Activated CD4-positive, alpha-beta memory T cell treated with anti-CD3 and anti-CD28 coated beads, Interleukin-2, amount 10 ng/mL, durations not matched to agents 7 days and 5 days (primary cell): ENCODE data around the gene APAF1. TPM values are rescaled to one million over a fixed set of nuclear protein-coding genes. Genes with fewer than 3 reads are reported as not detected.

Source experiments
- CTCF ChIA-PET: fragments of 350-600 bp; sonication (Branson Sonifier 250); formaldehyde crosslinking; loops from one replicate; lab custom pipeline; 2021; ENCODE audit warnings: antibody characterized with exemption, inconsistent platforms; lab: Charles Lee
- POLR2A ChIA-PET: fragments of 350-600 bp; sonication (Branson Sonifier 250); formaldehyde crosslinking; loops from one replicate; lab custom pipeline; 2021; ENCODE audit warnings: antibody characterized with exemption; lab: Charles Lee
- DNase-seq: peaks from one replicate; pipeline ENCODE4 v3.0.0-alpha.2; 2020
- H3K27ac Mint-ChIP-seq: one replicate; pipeline ENCODE4 v1.8.0; 2021; ENCODE audit warnings: mild to moderate bottlenecking, mixed read lengths
- H3K27me3 Mint-ChIP-seq: one replicate; pipeline ENCODE4 v1.8.0; 2021; ENCODE audit warnings: mixed read lengths
- H3K36me3 Mint-ChIP-seq: one replicate; pipeline ENCODE4 v1.8.0; 2021; ENCODE audit warnings: low read depth, mixed read lengths
- H3K4me1 Mint-ChIP-seq: one replicate; pipeline ENCODE4 v1.8.0; 2021; ENCODE audit warnings: mixed read lengths
- H3K4me3 Mint-ChIP-seq: one replicate; pipeline ENCODE4 v1.8.0; 2021; ENCODE audit warnings: mild to moderate bottlenecking, mixed read lengths
- H3K9me3 Mint-ChIP-seq: one replicate; pipeline ENCODE4 v1.8.0; 2021; ENCODE audit warnings: mixed read lengths
- total RNA-seq, 2 experiments: library from RNA; stranded (reverse); gene quantifications; one replicate each; pipeline ENCODE4 v1.2.3, GENCODE V29; 2021

APAF1 gene
- total RNA-seq, 2 experiments from 2014 or later = 37.4 to 37.8 TPM

DNA sequence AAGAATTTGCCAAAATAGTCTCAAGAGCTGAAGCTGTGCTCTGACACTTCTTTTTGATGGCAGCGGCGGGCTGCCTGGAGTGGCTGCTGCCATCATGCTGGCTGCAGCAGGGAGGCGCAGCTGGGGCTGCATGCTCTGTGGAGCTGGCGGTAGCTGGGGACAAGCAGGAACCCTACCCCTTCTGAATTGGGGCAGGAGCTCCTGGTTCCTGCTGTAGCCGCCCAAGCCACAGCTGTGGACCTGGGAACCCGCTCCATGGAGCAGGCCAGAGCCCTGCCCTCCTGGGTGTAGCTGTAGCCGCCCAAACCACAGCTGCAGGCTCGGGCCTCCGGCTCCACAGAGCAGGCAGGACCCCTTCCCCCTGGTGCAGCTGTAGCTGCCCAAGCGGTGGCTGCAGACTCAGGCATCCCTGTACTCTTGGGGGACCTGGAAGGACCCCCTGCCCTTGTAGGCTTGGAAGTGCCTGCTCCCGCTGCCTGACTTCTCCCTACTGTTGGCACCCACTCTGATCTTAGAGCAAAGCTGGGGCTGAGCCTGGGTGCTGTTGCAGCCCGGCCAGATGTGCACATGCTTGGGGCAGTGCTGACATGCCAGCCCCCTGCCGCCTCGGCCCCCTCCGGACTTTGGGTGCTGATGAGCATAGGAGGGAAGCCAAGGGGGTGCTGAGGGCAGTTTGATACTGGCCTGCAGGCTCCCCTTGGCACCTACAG lies 33.3 kb downstream of the APAF1 start:
- Mint-ChIP-seq H3K4me3 (no peak overlapping the region), H3K27ac (no peak overlapping the region), H3K9me3 (no peaks in the 10 kb centered on the region), H3K36me3 (peaks cover 52% of the 10 kb centered on the region), H3K27me3 (no peaks in the 10 kb centered on the region), H3K4me1 (peaks cover 1% of the 10 kb centered on the region)
- CTCF ChIA-PET = interaction anchor here (1.1 kb wide), 1 partner anchor 320 kb away, joined by 4 read pairs; no protein-coding TSS in a partner anchor
- POLR2A ChIA-PET = no interaction called here
- DNase-seq = no peak

- H3K27me3 Mint-ChIP-seq = no peaks in the 10 kb centered on the region
- H3K27ac Mint-ChIP-seq = no peak overlapping the region
- H3K4me1 Mint-ChIP-seq = peaks cover under 1% of the 10 kb centered on the region
- CTCF ChIA-PET = no interaction called here
- H3K9me3 Mint-ChIP-seq = no peaks in the 10 kb centered on the region
- H3K4me3 Mint-ChIP-seq = no peak overlapping the region
- peaks cover 52% of the 10 kb centered on the region for H3K36me3 Mint-ChIP-seq
- DNase-seq = no peak
- POLR2A ChIA-PET = interaction anchor here (1.0 kb wide), 1 partner anchor 9 kb away, joined by 3 read pairs; no protein-coding TSS in a partner anchor
These were observed 34.0 kb downstream of the APAF1 start for GRCh38 chr12:98678946-98679610.

GRCh38 chr12:98679611-98680005 lies 34.5 kb downstream of the APAF1 start:
- CTCF ChIA-PET = no interaction called here

GRCh38 chr12:98684199-98684598 lies 39.1 kb downstream of the APAF1 start:
- DNase-seq = no peak
- H3K9me3 Mint-ChIP-seq = no peaks in the 10 kb centered on the region
- no peaks in the 10 kb centered on the region for H3K27me3 Mint-ChIP-seq
- CTCF ChIA-PET = interaction anchor here (0.9 kb wide), 1 partner anchor 41 kb away, joined by 4 read pairs; no protein-coding TSS in a partner anchor
- peaks cover 69% of the 10 kb centered on the region for H3K36me3 Mint-ChIP-seq
- H3K4me3 Mint-ChIP-seq = no peak overlapping the region
- H3K4me1 Mint-ChIP-seq = no peaks in the 10 kb centered on the region
- no peak overlapping the region for H3K27ac Mint-ChIP-seq
- POLR2A ChIA-PET = no interaction called here

More at GRCh38 chr12:98679611-98680005, 34.5 kb downstream of the APAF1 start:
- H3K27ac Mint-ChIP-seq = no peak overlapping the region
- POLR2A ChIA-PET = interaction anchor here (1.0 kb wide), 1 partner anchor 10 kb away, joined by 3 read pairs; no protein-coding TSS in a partner anchor
- H3K9me3 Mint-ChIP-seq = no peaks in the 10 kb centered on the region
- no peak overlapping the region for H3K4me3 Mint-ChIP-seq
- H3K36me3 Mint-ChIP-seq = peaks cover 52% of the 10 kb centered on the region
- H3K4me1 Mint-ChIP-seq = no peaks in the 10 kb centered on the region
- H3K27me3 Mint-ChIP-seq = no peaks in the 10 kb centered on the region
- DNase-seq = no peak

DNA sequence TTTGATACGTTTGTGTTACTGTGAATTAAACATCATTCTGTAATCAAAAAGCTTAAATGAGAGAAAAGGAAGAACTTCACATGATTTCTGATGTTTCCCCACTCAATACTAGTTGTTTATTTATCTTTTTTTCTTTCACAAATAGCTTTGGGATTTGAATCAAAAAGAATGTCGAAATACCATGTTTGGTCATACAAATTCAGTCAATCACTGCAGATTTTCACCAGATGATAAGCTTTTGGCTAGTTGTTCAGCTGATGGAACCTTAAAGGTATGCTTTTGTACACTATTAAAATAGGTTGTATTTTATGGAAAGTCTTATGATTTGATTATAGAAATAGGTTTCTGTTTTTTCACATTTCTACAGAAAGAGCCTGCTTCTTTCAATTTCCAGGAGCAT lies 41.5 kb downstream of the APAF1 start:
- ChIA-PET POLR2A (no interaction called here), CTCF (no interaction called here)
- Mint-ChIP-seq H3K9me3 (no peaks in the 10 kb centered on the region), H3K4me3 (no peak overlapping the region), H3K36me3 (peaks cover 72% of the 10 kb centered on the region), H3K27me3 (no peaks in the 10 kb centered on the region), H3K27ac (no peak overlapping the region), H3K4me1 (peaks cover 3% of the 10 kb centered on the region)
- no peak for DNase-seq

GRCh38 chr12:98691351-98691750 lies 46.3 kb downstream of the APAF1 start:
- no peak overlapping the region for H3K27ac Mint-ChIP-seq
- POLR2A ChIA-PET = no interaction called here
- peaks cover 9% of the 10 kb centered on the region for H3K4me1 Mint-ChIP-seq
- DNase-seq = no peak
- no peak overlapping the region for H3K4me3 Mint-ChIP-seq
- H3K27me3 Mint-ChIP-seq = no peaks in the 10 kb centered on the region
- CTCF ChIA-PET = no interaction called here
- peaks cover 79% of the 10 kb centered on the region for H3K36me3 Mint-ChIP-seq
- H3K9me3 Mint-ChIP-seq = no peaks in the 10 kb centered on the region

DNA sequence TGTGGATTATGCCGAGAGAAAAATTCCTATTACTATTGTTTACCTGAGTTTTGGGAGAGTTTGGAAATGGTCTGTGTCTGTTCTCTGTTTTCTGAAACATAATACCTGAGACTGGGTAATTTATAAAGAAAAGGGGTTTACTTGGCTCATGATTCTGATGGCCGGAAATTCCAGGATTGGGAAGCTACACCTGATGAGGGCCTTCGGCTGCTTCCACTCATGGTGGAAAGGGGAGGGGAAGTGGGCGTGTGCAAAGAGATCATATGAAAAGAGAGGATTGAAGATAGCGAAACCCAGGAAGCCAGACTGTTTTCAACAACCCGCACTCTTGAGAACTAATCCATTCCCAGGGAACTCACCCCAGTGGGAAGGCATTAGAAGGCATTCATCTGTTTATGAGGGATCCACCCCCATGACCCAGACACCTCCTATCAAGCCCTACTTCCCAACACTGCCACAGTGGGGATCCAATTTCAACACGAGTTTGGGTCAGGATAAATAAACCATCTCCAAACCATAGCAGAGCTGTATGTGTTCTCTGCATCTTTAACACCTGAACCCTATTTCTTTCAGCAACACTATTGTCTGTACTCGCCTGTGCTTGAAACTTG lies 51.1 kb downstream of the APAF1 start:
- Mint-ChIP-seq H3K4me3 (no peak overlapping the region), H3K27ac (no peak overlapping the region), H3K9me3 (no peaks in the 10 kb centered on the region), H3K36me3 (peaks cover 67% of the 10 kb centered on the region), H3K4me1 (peaks cover 14% of the 10 kb centered on the region), H3K27me3 (no peaks in the 10 kb centered on the region)
- no peak for DNase-seq
- POLR2A ChIA-PET = interaction anchor here (1.5 kb wide), 1 partner anchor 103 kb away, joined by 3 read pairs; the partner anchor contains the start of gene SLC25A3
- CTCF ChIA-PET = interaction anchor here (0.6 kb wide), 1 partner anchor 46 kb away, joined by 3 read pairs; no protein-coding TSS in a partner anchor

- peaks cover 9% of the 10 kb centered on the region for H3K4me1 Mint-ChIP-seq
- no peak overlapping the region for H3K4me3 Mint-ChIP-seq
- CTCF ChIA-PET = no interaction called here
- H3K27me3 Mint-ChIP-seq = no peaks in the 10 kb centered on the region
- no peak overlapping the region for H3K27ac Mint-ChIP-seq
- peaks cover 66% of the 10 kb centered on the region for H3K36me3 Mint-ChIP-seq
- POLR2A ChIA-PET = interaction anchor here (1.5 kb wide), 1 partner anchor 104 kb away, joined by 3 read pairs; the partner anchor contains the start of gene SLC25A3
- no peaks in the 10 kb centered on the region for H3K9me3 Mint-ChIP-seq
- no peak for DNase-seq
These were observed 52.1 kb downstream of the APAF1 start for GRCh38 chr12:98697209-98697608.

GRCh38 chr12:98698603-98699463 lies 53.7 kb downstream of the APAF1 start:
- Mint-ChIP-seq H3K27me3 (no peaks in the 10 kb centered on the region), H3K36me3 (peaks cover 58% of the 10 kb centered on the region), H3K4me1 (peaks cover 9% of the 10 kb centered on the region), H3K4me3 (no peak overlapping the region), H3K27ac (no peak overlapping the region), H3K9me3 (no peaks in the 10 kb centered on the region)
- DNase-seq = peak; percentile 62
- ChIA-PET CTCF (interaction anchor here (0.6 kb wide), 1 partner anchor 132 kb away, joined by 4 read pairs; no protein-coding TSS in a partner anchor), POLR2A (no interaction called here)

GRCh38 chr12:98699586-98699985 lies 54.5 kb downstream of the APAF1 start:
- no peaks in the 10 kb centered on the region for H3K9me3 Mint-ChIP-seq
- H3K36me3 Mint-ChIP-seq = peaks cover 53% of the 10 kb centered on the region
- no peaks in the 10 kb centered on the region for H3K27me3 Mint-ChIP-seq
- ChIA-PET CTCF (no interaction called here), POLR2A (no interaction called here)
- DNase-seq = no peak
- H3K4me1 Mint-ChIP-seq = peaks cover 5% of the 10 kb centered on the region
- H3K27ac Mint-ChIP-seq = no peak overlapping the region
- H3K4me3 Mint-ChIP-seq = no peak overlapping the region

DNA sequence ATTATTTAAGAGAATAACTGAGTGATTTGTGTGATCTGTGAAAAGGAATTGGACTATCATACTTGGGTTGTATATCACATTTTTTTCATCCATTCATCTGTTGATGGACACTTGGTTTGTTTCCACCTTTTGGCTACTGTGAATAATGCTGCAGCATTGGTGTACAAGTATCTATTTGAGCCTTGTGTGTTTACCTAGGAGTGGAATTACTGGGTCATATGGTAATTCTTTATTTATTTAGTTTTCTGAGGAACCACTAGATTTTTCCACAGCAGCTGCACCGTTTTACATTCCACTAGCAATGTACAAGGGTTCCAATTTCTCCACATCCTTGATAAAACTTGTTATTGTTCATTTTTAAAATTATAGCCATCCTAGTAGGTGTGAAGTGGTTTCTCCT lies 56.1 kb downstream of the APAF1 start:
- DNase-seq = no peak
- H3K36me3 Mint-ChIP-seq = peaks cover 42% of the 10 kb centered on the region
- no peaks in the 10 kb centered on the region for H3K9me3 Mint-ChIP-seq
- peaks cover 5% of the 10 kb centered on the region for H3K4me1 Mint-ChIP-seq
- ChIA-PET CTCF (no interaction called here), POLR2A (no interaction called here)
- H3K27ac Mint-ChIP-seq = no peak overlapping the region
- no peaks in the 10 kb centered on the region for H3K27me3 Mint-ChIP-seq
- H3K4me3 Mint-ChIP-seq = no peak overlapping the region

GRCh38 chr12:98709022-98709421 lies 63.9 kb downstream of the APAF1 start:
- Mint-ChIP-seq H3K4me3 (no peak overlapping the region), H3K27me3 (no peaks in the 10 kb centered on the region), H3K9me3 (no peaks in the 10 kb centered on the region), H3K36me3 (peaks cover 42% of the 10 kb centered on the region), H3K4me1 (peaks cover 2% of the 10 kb centered on the region), H3K27ac (no peak overlapping the region)
- POLR2A ChIA-PET = no interaction called here
- no peak for DNase-seq
- CTCF ChIA-PET = no interaction called here
